ENCODE data around the gene EIF5B.
A peak's percentile ranks its signal among the peaks of the same experiment; 100 is the strongest.

EIF5B gene

DNA sequence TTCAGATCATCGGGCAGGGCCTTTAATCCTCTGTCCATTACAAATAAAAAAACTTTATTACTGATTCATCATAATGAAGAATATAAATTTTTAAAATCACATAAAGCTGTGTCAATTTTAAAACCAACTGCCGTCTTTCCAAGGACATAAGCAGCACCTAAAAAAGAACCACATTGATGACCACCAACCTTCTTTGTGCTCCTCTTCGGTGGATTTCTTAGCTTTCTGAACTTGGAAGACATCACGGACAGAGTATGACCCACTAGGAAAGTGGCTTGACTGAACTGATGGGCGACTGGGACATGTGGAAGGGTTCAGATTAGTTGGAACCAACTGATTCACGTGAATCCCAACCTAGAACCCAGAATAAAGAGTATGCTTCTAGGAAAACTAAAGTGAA lies 68.9 kb downstream of the EIF5B start:
- H2AFZ ChIP-seq (ENCODE audit: low read length, unreplicated experiment): no peak overlapping the region
- peaks cover 41% of the 10 kb centered on the region for H3K36me3 ChIP-seq (ENCODE audit: insufficient read depth, low read length)
- no peaks in the 10 kb centered on the region for H3K27me3 ChIP-seq (ENCODE audit: insufficient read depth, low read length)
- H3K27ac ChIP-seq (ENCODE audit: low read depth, low read length): no peak overlapping the region
- H3K4me1 ChIP-seq (ENCODE audit: control insufficient read depth, insufficient read depth, low read length, unreplicated experiment): peaks cover 13% of the 10 kb centered on the region
- H3K79me2 ChIP-seq (ENCODE audit: control insufficient read depth, insufficient read depth, low read length, unreplicated experiment): no peaks in the 10 kb centered on the region
- no peak overlapping the region for H3K4me3 ChIP-seq (ENCODE audit: low read depth, low read length)

DNA sequence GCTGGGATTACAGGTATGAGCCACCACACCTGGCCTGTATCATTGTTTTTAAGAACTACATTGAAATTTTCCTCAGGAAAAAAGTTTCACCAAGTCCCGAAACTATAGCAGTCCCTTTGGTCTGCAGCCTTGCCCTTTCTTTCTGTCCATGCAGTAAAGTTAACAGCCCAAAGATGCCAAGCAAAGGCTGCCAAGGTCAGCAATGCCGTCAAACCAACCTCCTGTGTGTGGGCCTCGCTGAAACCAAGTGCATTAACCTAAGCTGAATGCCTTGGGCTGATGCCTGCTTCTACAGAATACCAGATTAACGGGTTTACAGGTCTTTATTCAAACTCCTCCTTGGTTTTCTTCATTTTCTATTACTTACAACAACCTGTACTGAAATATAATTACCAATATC lies 73.1 kb downstream of the EIF5B start:
- H2AFZ ChIP-seq (ENCODE audit: low read length, unreplicated experiment): no peak overlapping the region
- no peaks in the 10 kb centered on the region for H3K79me2 ChIP-seq (ENCODE audit: control insufficient read depth, insufficient read depth, low read length, unreplicated experiment)
- H3K4me3 ChIP-seq (ENCODE audit: low read depth, low read length): no peak overlapping the region
- H3K36me3 ChIP-seq (ENCODE audit: insufficient read depth, low read length): peaks cover 20% of the 10 kb centered on the region; the same call in 1 of the 2 replicates
- no peak overlapping the region for H3K27ac ChIP-seq (ENCODE audit: low read depth, low read length)
- H3K27me3 ChIP-seq (ENCODE audit: insufficient read depth, low read length): no peaks in the 10 kb centered on the region
- H3K4me1 ChIP-seq (ENCODE audit: control insufficient read depth, insufficient read depth, low read length, unreplicated experiment): no peaks in the 10 kb centered on the region

DNA sequence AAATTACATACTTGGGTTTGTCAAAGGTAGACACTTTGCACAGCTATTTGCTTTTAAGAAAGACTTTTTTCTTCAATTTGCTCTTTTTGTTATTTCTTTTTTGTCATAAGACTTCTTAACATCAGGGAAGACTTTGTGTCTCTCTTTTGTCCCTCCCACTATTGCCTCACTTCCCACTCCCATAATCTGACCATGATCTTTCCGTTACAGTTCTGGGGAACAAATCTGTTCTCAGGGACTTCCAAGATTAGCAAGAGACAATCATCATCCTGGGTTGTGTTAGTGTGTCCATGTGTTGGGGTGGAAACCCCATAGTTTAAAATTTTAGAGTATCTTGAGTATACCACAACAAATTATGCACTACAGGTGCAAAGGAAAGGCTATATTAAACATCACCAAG lies 77.4 kb downstream of the EIF5B start:
- Histone ChIP-seq H3K4me3 (ENCODE audit: low read depth, low read length) (no peak overlapping the region), H3K79me2 (ENCODE audit: control insufficient read depth, insufficient read depth, low read length, unreplicated experiment) (no peaks in the 10 kb centered on the region), H3K27me3 (ENCODE audit: insufficient read depth, low read length) (no peaks in the 10 kb centered on the region), H3K4me1 (ENCODE audit: control insufficient read depth, insufficient read depth, low read length, unreplicated experiment) (peaks cover 1% of the 10 kb centered on the region), H3K36me3 (ENCODE audit: insufficient read depth, low read length) (peaks cover 25% of the 10 kb centered on the region; the same call in 1 of the 2 replicates), H2AFZ (ENCODE audit: low read length, unreplicated experiment) (no peak overlapping the region), H3K27ac (ENCODE audit: low read depth, low read length) (no peak overlapping the region)

DNA sequence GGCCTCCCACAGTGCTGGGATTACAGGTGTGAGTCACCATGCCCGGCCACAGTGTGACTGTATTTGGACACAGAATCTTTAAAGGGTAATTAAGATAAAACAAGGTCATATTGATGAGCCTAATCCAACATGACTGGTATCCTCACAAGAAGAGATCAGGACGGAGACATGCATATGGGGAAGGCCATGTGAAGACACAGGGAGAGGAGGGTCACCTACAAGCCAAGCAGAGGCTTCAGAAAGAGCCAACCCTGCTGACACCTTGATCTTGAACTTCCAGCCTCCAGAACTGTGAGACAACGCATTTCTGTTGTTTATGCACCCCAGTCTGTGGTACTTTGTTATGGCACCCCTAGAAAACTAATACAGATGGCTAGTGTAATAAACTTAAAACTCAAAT lies 80.2 kb downstream of the EIF5B start:
- Histone ChIP-seq H2AFZ (ENCODE audit: low read length, unreplicated experiment) (no peak overlapping the region), H3K27ac (ENCODE audit: low read depth, low read length) (no peak overlapping the region), H3K4me3 (ENCODE audit: low read depth, low read length) (no peak overlapping the region), H3K79me2 (ENCODE audit: control insufficient read depth, insufficient read depth, low read length, unreplicated experiment) (no peaks in the 10 kb centered on the region), H3K4me1 (ENCODE audit: control insufficient read depth, insufficient read depth, low read length, unreplicated experiment) (peaks cover 24% of the 10 kb centered on the region), H3K27me3 (ENCODE audit: insufficient read depth, low read length) (no peaks in the 10 kb centered on the region), H3K36me3 (ENCODE audit: insufficient read depth, low read length) (peaks cover 25% of the 10 kb centered on the region)

DNA sequence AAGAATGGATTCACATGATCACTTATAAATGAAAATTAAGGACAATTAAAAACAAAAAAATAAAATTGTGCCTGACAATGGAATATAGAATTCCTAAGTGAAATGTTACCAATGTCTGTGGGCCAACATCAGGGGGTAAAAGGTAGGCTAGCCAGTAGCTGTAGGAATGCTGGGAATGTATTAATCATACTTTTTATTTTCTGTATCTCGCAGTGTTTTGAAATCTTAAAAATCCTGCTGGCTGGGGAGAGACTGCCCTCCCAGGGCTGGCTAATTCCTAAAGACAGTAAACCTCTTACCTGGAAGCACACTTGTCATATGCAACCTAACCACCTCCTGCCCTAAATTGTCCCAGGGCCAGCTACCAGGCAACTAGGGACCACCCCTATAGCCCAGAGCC lies 82.8 kb downstream of the EIF5B start:
- Histone ChIP-seq H3K4me1 (ENCODE audit: control insufficient read depth, insufficient read depth, low read length, unreplicated experiment) (peaks cover 29% of the 10 kb centered on the region), H2AFZ (ENCODE audit: low read length, unreplicated experiment) (no peak overlapping the region), H3K4me3 (ENCODE audit: low read depth, low read length) (no peak overlapping the region), H3K36me3 (ENCODE audit: insufficient read depth, low read length) (peaks cover 32% of the 10 kb centered on the region), H3K27ac (ENCODE audit: low read depth, low read length) (peak overlapping the region; percentile 66), H3K79me2 (ENCODE audit: control insufficient read depth, insufficient read depth, low read length, unreplicated experiment) (no peaks in the 10 kb centered on the region), H3K27me3 (ENCODE audit: insufficient read depth, low read length) (no peaks in the 10 kb centered on the region)

DNA sequence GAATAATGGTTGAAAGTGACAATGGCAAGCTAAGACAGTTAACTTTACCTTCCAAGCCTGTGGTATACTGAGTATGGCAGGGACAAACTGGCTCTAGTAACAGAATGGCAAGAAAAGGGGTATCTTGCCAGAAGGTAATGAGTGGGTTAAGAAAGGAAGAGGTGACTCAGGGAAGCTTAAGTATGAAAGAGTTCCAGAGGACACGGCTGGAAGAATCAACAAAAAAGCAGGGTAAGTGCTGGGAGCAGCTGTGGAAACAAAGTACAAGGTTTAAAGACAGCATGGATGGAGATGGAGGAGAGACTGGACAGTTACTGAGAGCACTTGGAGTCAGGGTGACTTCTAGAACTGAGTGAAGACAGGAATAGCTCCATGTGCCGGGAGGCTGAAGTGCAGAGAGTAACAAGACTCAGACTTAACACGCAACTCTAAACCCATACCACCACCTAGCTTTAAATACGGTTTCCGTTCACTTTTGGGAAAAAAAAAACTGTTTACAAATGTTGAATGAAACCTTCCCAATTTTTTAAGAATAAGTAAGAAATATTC lies 83.6 kb downstream of the EIF5B start:
- peaks cover 35% of the 10 kb centered on the region for H3K4me1 ChIP-seq (ENCODE audit: control insufficient read depth, insufficient read depth, low read length, unreplicated experiment)
- no peak overlapping the region for H2AFZ ChIP-seq (ENCODE audit: low read length, unreplicated experiment)
- no peaks in the 10 kb centered on the region for H3K27me3 ChIP-seq (ENCODE audit: insufficient read depth, low read length)
- H3K79me2 ChIP-seq (ENCODE audit: control insufficient read depth, insufficient read depth, low read length, unreplicated experiment): no peaks in the 10 kb centered on the region
- H3K36me3 ChIP-seq (ENCODE audit: insufficient read depth, low read length): peaks cover 26% of the 10 kb centered on the region
- peak overlapping the region; percentile 66 for H3K27ac ChIP-seq (ENCODE audit: low read depth, low read length)
- no peak overlapping the region for H3K4me3 ChIP-seq (ENCODE audit: low read depth, low read length)

DNA sequence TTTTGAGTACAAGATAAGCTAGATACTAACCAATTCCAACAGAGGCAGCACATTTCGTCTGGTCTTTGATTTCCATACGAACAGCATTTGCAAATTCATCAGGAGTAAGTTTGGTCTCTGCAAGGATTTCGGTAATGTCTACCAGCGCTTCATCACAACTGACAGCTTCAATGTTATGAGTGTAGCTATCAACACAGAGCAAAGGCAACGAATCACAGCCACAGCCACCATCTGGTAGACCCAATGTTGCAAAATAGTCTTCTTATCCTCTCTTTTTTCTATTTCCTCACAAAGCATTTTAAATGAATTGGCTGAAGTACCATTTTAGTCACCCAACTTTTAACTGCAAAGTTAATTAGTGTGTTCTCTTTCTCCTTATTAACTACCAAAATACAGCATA lies 84.3 kb downstream of the EIF5B start:
- no peaks in the 10 kb centered on the region for H3K79me2 ChIP-seq (ENCODE audit: control insufficient read depth, insufficient read depth, low read length, unreplicated experiment)
- H3K27me3 ChIP-seq (ENCODE audit: insufficient read depth, low read length): no peaks in the 10 kb centered on the region
- peak overlapping the region; percentile 66 for H3K27ac ChIP-seq (ENCODE audit: low read depth, low read length)
- peaks cover 35% of the 10 kb centered on the region for H3K4me1 ChIP-seq (ENCODE audit: control insufficient read depth, insufficient read depth, low read length, unreplicated experiment)
- no peak overlapping the region for H3K4me3 ChIP-seq (ENCODE audit: low read depth, low read length)
- H2AFZ ChIP-seq (ENCODE audit: low read length, unreplicated experiment): no peak overlapping the region
- peaks cover 24% of the 10 kb centered on the region for H3K36me3 ChIP-seq (ENCODE audit: insufficient read depth, low read length)

DNA sequence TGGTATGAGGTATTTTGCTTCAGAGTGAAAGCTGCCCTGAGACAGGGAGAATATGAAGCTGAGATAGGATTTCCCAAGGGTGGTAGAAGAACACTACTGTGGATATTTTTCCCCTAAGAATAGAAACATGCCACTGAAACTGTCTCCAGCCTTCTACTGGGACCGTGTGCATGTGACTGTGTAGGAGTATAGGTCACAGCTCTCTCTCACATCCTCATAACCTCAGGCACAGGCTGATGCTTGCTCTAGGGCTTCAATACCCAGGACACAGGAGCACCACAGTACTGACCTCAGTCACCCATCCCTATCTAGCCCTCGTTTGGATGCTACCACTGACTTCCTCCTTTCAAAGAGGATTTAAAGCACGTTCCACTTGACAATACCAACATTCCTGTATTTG lies 85.4 kb downstream of the EIF5B start:
- Histone ChIP-seq H3K36me3 (ENCODE audit: insufficient read depth, low read length) (peaks cover 19% of the 10 kb centered on the region), H3K27ac (ENCODE audit: low read depth, low read length) (no peak overlapping the region), H3K4me3 (ENCODE audit: low read depth, low read length) (no peak overlapping the region), H3K4me1 (ENCODE audit: control insufficient read depth, insufficient read depth, low read length, unreplicated experiment) (peaks cover 35% of the 10 kb centered on the region), H2AFZ (ENCODE audit: low read length, unreplicated experiment) (no peak overlapping the region), H3K79me2 (ENCODE audit: control insufficient read depth, insufficient read depth, low read length, unreplicated experiment) (no peaks in the 10 kb centered on the region), H3K27me3 (ENCODE audit: insufficient read depth, low read length) (no peaks in the 10 kb centered on the region)

DNA sequence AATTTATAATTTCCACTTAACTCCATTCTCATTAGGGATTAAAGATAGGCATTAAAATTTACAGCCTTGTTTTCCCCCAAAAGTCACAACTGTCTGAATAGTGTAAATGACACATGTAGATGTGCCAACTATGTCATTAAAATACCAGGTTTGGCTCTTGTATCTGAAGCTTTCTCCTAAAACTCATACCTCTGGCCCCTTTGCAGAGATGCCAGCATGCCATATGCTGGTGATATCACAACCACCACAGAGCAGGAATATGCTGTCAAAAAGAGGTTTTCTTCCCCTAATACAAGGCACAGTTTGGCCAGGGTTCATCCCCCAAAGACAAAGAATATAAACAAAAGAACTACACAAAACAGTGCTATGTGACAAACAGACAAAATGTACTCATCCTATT lies 87.2 kb downstream of the EIF5B start:
- Histone ChIP-seq H3K79me2 (ENCODE audit: control insufficient read depth, insufficient read depth, low read length, unreplicated experiment) (no peaks in the 10 kb centered on the region), H2AFZ (ENCODE audit: low read length, unreplicated experiment) (no peak overlapping the region), H3K27ac (ENCODE audit: low read depth, low read length) (peak overlapping the region; percentile 72), H3K4me3 (ENCODE audit: low read depth, low read length) (no peak overlapping the region), H3K27me3 (ENCODE audit: insufficient read depth, low read length) (no peaks in the 10 kb centered on the region), H3K4me1 (ENCODE audit: control insufficient read depth, insufficient read depth, low read length, unreplicated experiment) (peaks cover 35% of the 10 kb centered on the region), H3K36me3 (ENCODE audit: insufficient read depth, low read length) (peaks cover 22% of the 10 kb centered on the region)

DNA sequence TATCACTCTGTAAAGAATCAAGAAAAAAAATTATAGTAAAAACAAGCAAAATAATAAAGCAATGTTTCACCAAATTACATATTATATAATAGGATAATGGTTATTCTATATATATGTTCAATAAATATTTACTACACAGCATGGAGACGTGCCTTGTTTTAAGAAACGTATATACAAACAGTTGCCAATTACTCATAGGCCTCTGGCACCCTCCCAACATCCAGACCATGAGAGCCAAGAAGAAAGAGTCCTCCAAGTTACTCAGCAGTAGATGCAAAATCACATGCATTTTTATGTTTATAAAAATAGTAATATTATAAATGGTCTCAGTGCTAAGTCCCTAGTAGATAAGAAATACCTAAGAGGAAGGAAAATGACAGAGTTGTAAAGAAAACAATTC lies 87.8 kb downstream of the EIF5B start:
- H3K27me3 ChIP-seq (ENCODE audit: insufficient read depth, low read length): no peaks in the 10 kb centered on the region
- H3K36me3 ChIP-seq (ENCODE audit: insufficient read depth, low read length): peaks cover 22% of the 10 kb centered on the region
- H3K4me3 ChIP-seq (ENCODE audit: low read depth, low read length): no peak overlapping the region
- H3K27ac ChIP-seq (ENCODE audit: low read depth, low read length): peak overlapping the region; percentile 72
- peaks cover 29% of the 10 kb centered on the region for H3K4me1 ChIP-seq (ENCODE audit: control insufficient read depth, insufficient read depth, low read length, unreplicated experiment)
- no peak overlapping the region for H2AFZ ChIP-seq (ENCODE audit: low read length, unreplicated experiment)
- no peaks in the 10 kb centered on the region for H3K79me2 ChIP-seq (ENCODE audit: control insufficient read depth, insufficient read depth, low read length, unreplicated experiment)

DNA sequence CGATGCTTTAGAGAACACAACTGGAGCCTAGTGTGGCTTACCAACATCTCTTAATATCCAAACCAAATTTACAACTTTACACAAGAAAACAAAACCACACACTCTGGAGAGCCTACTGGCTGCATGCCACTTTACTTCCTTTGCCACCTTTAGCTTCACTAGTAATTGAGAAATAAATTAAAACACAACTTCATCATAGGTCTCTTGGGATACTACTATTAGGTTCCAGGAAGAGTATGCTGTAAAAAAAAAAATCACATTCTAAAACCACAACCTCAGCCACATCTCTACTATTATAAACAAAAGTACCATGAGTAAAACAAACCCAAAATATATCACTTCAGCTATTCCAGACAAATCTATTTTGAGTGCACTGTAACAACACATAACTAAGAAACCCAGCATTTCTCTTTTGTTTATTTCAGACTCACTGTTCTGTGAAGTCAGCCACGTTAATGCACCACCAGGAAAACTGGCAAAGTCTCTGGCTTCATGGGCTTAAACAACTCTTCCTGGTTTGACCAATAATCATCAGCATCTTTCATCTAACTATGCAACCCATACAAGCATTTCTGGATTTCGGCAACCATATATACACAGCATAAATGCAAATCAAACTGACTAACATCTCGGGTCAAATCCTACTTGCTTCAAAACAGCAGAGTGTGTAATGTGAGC lies 93.6 kb downstream of the EIF5B start:
- no peak overlapping the region for H2AFZ ChIP-seq (ENCODE audit: low read length, unreplicated experiment)
- no peak overlapping the region for H3K27ac ChIP-seq (ENCODE audit: low read depth, low read length)
- peaks cover 9% of the 10 kb centered on the region for H3K36me3 ChIP-seq (ENCODE audit: insufficient read depth, low read length)
- H3K4me3 ChIP-seq (ENCODE audit: low read depth, low read length): no peak overlapping the region
- H3K79me2 ChIP-seq (ENCODE audit: control insufficient read depth, insufficient read depth, low read length, unreplicated experiment): no peaks in the 10 kb centered on the region
- H3K27me3 ChIP-seq (ENCODE audit: insufficient read depth, low read length): no peaks in the 10 kb centered on the region
- H3K4me1 ChIP-seq (ENCODE audit: control insufficient read depth, insufficient read depth, low read length, unreplicated experiment): peaks cover 7% of the 10 kb centered on the region

Data from ACC112 (cell line).